A204.1 (cell line): ENCODE results near the gene ADAMTS12.

ENCODE experiments used
- FAIRE-seq: peaks from 2 replicates; lab custom pipeline; 2012; peaks lifted over from hg19 to GRCh38; lab: Jason Lieb, UNC

The ADAMTS12 gene

DNA sequence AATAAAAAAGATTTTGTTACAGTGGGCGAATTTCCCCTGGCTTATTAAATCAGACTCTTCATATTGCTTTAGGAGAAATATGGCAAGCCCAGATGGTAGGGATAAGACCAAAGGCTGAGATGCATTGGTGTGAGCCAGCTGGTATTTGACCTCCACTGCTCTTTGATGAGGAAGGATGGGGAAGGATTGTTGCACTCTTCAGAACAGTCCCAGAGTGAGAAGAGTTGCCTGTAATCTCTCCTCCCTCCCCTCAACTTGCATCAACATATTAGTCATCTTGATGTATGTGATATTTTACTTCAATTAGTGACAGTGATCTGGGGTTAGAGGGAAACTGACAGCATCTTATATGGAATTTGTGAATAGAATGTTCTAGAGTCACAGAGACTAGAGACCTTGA lies 136.6 kb downstream of the ADAMTS12 start:
- no peak for FAIRE-seq

GRCh38 chr5:33753704-33754103 lies 138.1 kb downstream of the ADAMTS12 start:
- FAIRE-seq: no peak

DNA sequence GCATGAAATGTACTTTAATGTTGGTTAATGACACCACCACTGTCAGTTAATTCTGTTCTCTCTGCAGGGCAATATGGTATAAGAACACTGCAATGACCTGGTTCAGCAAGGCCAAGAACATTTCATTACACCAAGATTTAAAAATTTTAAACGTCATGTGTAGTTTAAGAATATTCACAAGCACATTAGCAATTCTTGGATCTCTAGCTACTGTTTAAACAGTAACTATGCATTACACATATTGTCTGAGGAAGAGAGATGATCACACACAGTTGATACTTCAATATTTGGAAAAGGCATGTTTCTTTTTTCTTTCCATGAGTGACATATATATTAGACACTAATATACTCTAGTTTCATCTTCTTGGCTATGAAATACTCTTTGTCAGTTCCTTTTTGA lies 143.0 kb downstream of the ADAMTS12 start:
- no peak for FAIRE-seq

GRCh38 chr5:33745101-33745770 lies 146.6 kb downstream of the ADAMTS12 start:
- FAIRE-seq: no peak

DNA sequence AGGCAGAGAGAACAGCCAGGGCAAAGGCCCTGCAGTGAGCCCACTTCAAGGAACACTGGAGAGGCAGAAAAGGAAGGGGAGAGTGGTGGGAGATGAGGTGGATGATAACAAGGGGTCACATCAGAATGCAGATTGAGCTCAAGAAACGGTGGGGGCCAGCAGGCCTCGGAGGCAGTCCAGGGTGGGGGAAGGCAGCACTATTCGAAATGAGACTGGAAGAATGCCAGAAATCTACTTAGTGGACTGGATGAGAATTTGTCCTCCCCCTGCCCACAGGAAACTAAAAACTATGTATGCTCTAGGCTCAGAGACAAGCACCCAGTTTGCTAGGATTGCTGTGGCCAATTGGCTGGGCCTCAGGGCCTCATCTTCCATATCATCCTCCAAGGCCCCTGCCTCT lies 148.7 kb downstream of the ADAMTS12 start:
- no peak for FAIRE-seq

DNA sequence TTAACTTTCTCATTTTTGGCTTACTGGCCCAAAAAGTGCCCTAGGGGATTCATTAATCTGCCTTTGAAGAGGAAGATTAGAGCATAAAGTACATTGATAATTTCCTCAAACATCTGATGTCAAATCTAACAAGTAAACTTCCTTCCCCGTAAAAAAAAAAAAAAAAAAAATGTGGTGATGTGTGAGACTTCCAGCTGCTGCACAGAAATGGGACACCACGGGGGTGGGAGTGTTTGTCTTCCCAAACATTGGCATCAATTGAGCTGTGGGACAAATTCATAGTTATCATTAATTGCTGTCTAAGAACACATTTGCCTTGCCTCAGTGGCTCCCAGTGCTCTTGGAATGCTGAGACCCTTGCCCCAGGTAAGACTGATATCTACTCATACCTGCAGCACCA lies 149.6 kb downstream of the ADAMTS12 start:
- no peak for FAIRE-seq

- FAIRE-seq: no peak
Measured at GRCh38 chr5:33738967-33739366, 152.8 kb downstream of the ADAMTS12 start.

DNA sequence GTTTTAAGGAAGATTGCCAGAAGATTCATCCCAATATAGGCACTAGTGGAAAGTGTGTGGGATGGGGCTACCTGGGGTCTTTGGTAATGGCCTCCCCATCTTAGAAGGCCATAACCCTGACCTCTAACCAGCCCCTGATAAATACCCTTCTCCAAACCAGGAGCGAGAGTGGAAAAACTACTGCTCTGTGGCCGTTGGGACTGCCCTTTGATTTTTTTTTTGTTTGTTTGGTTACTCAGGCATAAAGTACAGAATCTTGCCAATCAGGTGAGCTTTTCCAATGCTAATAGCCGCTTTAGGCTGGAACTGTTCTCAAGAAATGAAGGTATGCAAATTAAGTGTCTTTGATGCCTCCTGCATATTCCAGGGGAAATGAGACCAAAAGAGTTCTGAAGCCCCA lies 153.7 kb downstream of the ADAMTS12 start:
- FAIRE-seq: no peak

DNA sequence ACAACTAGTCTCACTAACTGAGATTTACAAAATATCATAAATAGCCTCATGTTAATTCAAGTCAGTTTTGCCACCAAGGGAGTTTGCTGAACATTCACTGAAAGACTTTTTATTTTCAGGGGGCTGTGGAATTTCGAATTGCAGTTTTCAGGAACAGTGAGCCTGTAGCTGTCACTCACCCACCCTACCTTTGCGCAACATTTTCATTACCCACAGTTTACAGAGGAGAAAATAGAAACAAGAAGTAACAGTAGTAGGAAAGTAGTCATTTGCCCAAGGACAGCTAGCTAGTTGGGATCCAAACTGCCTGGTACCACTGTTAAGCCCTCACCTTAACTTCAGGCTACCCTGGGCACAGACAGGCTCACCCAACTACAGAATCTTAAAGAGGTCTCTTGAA lies 154.1 kb downstream of the ADAMTS12 start:
- FAIRE-seq: no peak

- FAIRE-seq: no peak
Measured at GRCh38 chr5:33737284-33737683, 154.5 kb downstream of the ADAMTS12 start.

DNA sequence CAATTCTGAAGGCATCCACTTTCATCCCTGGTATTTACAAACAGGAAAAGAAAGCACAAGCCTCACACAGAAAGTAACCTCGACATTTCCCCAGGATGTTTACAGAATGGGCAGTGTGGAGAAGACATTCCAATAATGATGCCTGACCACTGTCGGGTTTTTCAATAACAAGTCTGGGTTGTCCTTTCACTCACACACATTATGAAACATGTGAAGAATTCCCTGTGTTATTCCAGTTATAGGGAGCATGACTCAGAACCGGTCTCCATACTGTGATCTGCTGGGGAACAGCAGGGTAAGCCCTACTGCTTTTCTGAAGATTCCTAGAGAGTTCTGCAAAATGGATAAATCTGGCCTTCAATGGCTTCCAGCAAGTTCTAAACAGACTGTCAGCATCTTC lies 155.3 kb downstream of the ADAMTS12 start:
- FAIRE-seq: no peak

- FAIRE-seq: no peak
Measured at GRCh38 chr5:33735072-33735471, 156.7 kb downstream of the ADAMTS12 start.

- no peak for FAIRE-seq
Measured at GRCh38 chr5:33734537-33734936, 157.3 kb downstream of the ADAMTS12 start.

- no peak for FAIRE-seq
Measured at GRCh38 chr5:33733225-33733624, 158.6 kb downstream of the ADAMTS12 start.

DNA sequence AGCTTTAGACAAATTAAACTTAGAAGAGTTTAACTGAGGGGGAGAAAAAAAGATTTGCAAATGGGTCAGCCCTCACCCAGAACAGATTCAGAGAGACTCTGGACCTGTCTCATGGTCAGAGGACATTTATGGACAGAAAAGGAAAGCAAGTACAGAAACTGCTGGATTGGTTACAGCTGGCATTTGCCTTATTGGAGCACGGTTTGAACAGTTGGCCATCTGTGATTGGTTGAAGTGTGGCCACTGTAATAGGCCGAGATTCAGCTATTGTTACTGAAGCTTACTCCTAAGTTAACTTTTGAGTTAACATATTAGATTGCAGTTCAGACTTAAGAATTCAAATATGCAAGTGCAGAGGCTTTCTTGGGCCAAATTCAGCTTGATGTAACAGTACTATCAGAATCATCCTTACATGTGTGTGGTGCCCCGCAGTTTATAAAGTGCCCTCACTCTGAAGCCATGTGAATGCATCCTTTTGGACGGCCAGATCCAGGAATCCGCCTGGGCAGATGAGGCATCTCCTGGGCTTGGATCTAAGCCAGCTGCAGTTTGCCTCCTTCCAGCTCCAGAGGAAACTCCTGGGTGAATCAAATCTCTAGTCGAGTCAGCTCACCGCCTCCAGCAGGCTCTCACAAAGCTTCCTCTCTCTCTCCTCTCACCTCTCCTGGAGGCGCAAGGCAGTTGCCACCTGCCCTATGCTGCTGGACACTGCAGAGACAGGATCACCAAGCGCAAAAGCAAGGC lies 165.2 kb downstream of the ADAMTS12 start:
- no peak for FAIRE-seq

DNA sequence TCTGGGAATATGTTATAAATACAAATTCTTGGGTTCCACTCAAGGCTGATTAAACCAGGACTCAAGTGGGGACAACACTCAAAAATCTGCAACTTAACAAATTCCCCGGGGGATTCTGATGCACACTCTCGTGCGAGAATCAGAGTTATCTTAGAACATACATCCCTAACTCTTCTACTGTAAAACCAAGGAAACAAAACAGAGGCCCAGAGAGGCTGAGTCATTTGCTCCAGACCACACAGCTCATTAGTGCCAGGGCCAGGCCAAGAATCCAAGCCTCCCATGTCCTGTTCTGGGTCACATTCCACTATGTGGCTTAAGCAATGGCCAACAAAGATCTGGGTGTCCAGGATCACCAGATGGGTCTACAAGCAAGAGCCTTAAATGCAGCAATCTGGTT lies 166.0 kb downstream of the ADAMTS12 start:
- no peak for FAIRE-seq

DNA sequence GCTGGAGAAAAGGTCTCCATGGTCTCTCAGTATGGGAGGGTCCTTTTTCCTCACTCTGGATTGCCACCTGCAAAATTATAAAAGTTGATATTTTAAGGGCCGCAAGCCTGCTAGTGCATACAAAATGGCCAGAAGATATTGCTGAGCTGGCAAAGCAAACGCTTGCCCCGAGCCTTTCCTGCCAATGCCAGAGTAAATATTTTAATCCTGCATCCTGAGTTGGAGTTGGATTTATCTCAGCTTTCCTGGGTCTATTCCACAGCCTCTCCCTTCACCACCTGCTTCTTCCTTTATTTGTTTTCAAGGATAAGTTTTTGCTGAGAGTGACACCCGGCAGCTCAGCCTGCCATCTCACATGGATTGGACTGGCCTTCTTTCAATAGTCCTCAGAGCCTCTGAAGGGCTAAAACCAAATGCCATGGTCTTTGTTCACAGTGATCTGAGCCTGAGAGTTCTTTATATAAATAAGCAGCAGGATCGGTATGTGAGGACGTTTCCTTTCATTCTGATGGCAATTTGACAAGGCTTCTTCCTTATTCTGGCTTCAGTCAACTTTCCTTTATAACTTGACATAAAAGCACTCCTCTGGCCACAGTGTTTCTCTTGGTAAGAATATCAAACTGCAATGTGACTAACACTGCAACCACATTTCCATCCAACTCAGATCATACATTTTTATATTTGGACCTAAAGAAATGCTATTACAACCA lies 170.1 kb downstream of the ADAMTS12 start:
- no peak for FAIRE-seq

- no peak for FAIRE-seq
Measured at GRCh38 chr5:33720176-33720575, 171.6 kb downstream of the ADAMTS12 start.

DNA sequence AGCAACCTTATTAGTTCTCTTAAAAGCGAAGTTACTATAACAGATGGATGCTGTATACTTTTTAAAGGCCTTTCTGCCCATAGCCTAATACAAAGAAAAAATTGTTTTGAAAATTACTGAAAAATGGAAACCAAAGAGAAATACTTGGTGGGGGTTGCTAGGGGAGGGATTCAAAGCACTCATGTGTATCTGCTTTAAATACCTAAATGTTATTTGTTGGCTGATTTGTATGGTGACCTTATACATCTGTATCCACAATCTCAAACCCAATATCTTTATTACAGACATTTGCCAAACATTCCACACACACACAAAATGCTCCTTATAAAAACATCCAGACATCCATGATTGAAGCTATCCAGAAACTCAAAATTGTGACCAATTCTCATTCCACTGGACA lies 172.0 kb downstream of the ADAMTS12 start:
- no peak for FAIRE-seq

DNA sequence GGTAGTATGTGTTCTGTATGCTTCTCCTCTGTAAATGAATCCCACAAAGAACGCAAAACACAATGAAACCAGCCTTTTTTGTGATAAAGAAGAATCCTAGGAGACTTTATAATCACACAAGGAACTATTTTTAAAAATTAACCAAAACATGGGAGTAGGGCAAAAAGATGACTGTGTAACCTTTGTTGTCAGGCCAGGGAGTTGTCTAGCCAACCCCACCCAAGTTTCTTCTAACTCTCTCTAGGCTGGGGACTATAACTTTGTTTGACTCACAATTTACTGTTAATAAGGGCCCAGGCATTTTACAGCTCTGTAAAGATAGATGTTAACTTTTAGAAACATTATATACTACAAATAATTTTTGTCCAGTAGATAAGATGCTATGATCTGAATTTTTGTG lies 176.1 kb downstream of the ADAMTS12 start:
- no peak for FAIRE-seq

DNA sequence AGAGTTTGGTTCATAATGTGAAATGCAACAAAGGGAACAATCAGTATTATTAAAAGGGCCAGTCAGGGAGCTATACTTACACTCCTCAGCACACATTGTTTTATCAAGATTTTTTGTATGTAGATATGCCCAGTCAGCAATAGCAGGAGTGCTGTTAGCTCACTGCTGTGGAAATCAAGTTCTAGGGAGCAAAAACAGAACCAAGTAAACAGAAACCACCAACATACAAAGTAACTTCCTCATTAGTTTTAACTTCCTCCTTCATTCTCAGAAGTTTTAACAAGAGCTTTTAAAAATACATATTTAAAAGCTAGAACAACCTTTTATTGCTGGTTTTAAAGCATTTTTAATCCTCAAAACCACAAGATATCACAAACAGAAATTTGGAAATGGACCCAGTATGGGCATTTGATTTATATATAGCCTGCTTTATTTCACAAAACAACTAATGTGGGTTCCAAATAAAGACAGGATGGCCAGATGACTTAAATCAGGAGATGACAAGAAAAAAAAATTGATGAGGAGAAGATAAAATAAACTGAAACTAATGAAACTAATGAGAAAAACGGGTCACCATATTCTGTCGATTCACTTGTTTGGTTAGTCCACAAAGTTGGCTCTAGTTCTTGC lies 178.5 kb downstream of the ADAMTS12 start:
- no peak for FAIRE-seq

DNA sequence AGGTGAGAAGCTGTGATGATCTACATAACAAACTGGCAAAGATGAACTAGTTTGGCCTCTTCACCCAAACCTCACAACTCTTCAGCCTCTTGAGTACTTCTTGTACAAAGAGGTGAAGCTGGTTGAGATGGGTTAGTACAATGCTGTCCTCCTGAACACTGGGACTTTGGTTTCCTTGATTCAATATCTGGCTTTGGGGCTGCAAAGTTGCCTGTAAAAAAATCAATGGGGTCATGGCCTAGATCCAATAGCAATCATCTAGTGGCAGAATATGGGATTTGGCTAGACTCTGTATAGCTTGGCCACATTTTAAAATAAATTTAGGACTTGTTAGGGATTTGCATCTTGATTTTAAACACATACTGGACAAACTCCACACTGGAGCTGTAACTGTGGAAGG lies 179.1 kb downstream of the ADAMTS12 start:
- FAIRE-seq: no peak

- FAIRE-seq: no peak
Measured at GRCh38 chr5:33711094-33711679, 180.6 kb downstream of the ADAMTS12 start.
